HCT116 (cell line): ENCODE measurements around the gene LRP1B. TPM values are rescaled to one million over a fixed set of nuclear protein-coding genes. Genes with fewer than 3 reads are reported as not detected.

Source experiments
- ATAC-seq: fragments of 200-7000 bp; cut with Tn5 transposase; 2 replicates; pipeline ENCODE4 v1.9.1; 2020; ENCODE audit warnings: mild to moderate bottlenecking, moderate library complexity
- BruUV-seq: library from RNA; stranded (reverse); fragments of 400-500 nt; replicated peaks from 2 replicates; lab custom pipeline; 2021; lab: Mats Ljungman, UMichigan
- CTCF ChIA-PET: fragments of 300-600 bp; sonication (Branson Sonifier 250); formaldehyde crosslinking; loops from one replicate; lab custom pipeline; 2021; ENCODE audit warnings: antibody characterized with exemption; lab: Charles Lee
- POLR2A ChIA-PET: fragments of 300-600, 350-600 bp; sonication (Branson Sonifier 250); formaldehyde crosslinking; loops from one replicate; lab custom pipeline; 2021; ENCODE audit warnings: antibody characterized with exemption; lab: Charles Lee
- RAD21 ChIA-PET, 2 experiments: fragments of 300-600 bp; sonication (Branson Sonifier 250); formaldehyde crosslinking; loops; one replicate each; lab custom pipeline; 2023; ENCODE audit warnings: low total read pairs in 2 of 2; ENCODE audit not compliant: uncharacterized antibody in 2 of 2, unreplicated experiment in 2 of 2, low non-redundant PET in 1 of 2; lab: Charles Lee
- DNase-seq: peaks from one replicate; pipeline ENCODE4 v3.0.0-alpha.2; 2010; ENCODE audit warnings: low read depth, low spot score
- H2AFZ ChIP-seq: fragments of 200-600 bp; shearing (Covaris generic), sonication (generic); 2 replicates; pipeline ENCODE4 v1.6.1; 2017; ENCODE audit warnings: low read depth, mixed run types, mixed read lengths, antibody characterized with exemption, low read length; ENCODE audit not compliant: poor library complexity, severe bottlenecking
- H3K27ac ChIP-seq: 2 replicates; pipeline ENCODE4 v1.5.1; 2012; ENCODE audit warnings: low read depth, low read length
- H3K27me3 ChIP-seq: fragments of 200-600 bp; sonication (generic); 2 replicates; pipeline ENCODE4 v1.6.1; 2016; ENCODE audit warnings: mixed run types, low read length, mixed read lengths; ENCODE audit not compliant: insufficient read depth
- H3K36me3 ChIP-seq, 2 experiments: fragments of 200-500 bp in 1 of 2; fragments of 200-600 bp in 1 of 2; sonication (Bioruptor generic) in 1 of 2; sonication (generic) in 1 of 2; 2 replicates each; pipeline versions ENCODE4 v1.5.1 to v1.6.1; 2014 to 2016; ENCODE audit warnings: low read length in 2 of 2, inconsistent platforms in 1 of 2, mixed read lengths in 1 of 2, mixed run types in 1 of 2; ENCODE audit not compliant: insufficient read depth in 2 of 2, control insufficient read depth in 1 of 2
- H3K4me1 ChIP-seq, 2 experiments: fragments of 200-600 bp in 1 of 2; sonication (generic) in 1 of 2; 2 replicates each; pipeline versions ENCODE4 v1.5.1 to v1.6.1; 2012 to 2017; ENCODE audit warnings: low read length in 2 of 2, inconsistent platforms in 1 of 2, mild to moderate bottlenecking in 1 of 2, mixed read lengths in 1 of 2, mixed run types in 1 of 2, moderate library complexity in 1 of 2; ENCODE audit not compliant: insufficient read depth in 2 of 2, control insufficient read depth in 1 of 2
- H3K4me2 ChIP-seq: fragments of 200-600 bp; sonication (generic); 2 replicates; pipeline ENCODE4 v1.6.1; 2017; ENCODE audit warnings: mixed run types, low read length, mixed read lengths
- H3K4me3 ChIP-seq, 2 experiments: fragments of 200-600 bp in 1 of 2; sonication (generic) in 1 of 2; replicated peaks in 1 of 2; 2 replicates each; pipeline ENCODE4 v1.5.1; 2011 to 2016; ENCODE audit warnings: low read length in 2 of 2, control low read depth in 1 of 2, low read depth in 1 of 2, mild to moderate bottlenecking in 1 of 2, mixed read lengths in 1 of 2, mixed run types in 1 of 2
- H3K79me2 ChIP-seq: fragments of 200-600 bp; sonication (generic); 2 replicates; pipeline ENCODE4 v1.6.1; 2017; ENCODE audit warnings: mild to moderate bottlenecking, mixed run types, low read length, moderate library complexity, mixed read lengths; ENCODE audit not compliant: insufficient read depth
- H3K9ac ChIP-seq: fragments of 200-600 bp; sonication (generic); 2 replicates; pipeline ENCODE4 v1.6.1; 2016; ENCODE audit warnings: low read length, mixed read lengths
- H3K9me2 ChIP-seq: fragments of 200-600 bp; sonication (generic), shearing (Covaris generic); 2 replicates; pipeline ENCODE4 v1.6.1; 2017; ENCODE audit warnings: mixed run types, mild to moderate bottlenecking, moderate library complexity; ENCODE audit not compliant: insufficient read depth
- H3K9me3 ChIP-seq, 2 experiments: fragments of 200-500 bp in 1 of 2; fragments of 200-600 bp in 1 of 2; sonication (Bioruptor generic) in 1 of 2; sonication (generic) in 1 of 2; 2 replicates each; pipeline ENCODE4 v1.6.1; 2014 to 2017; ENCODE audit warnings: low read length in 2 of 2, mixed read lengths in 2 of 2, inconsistent platforms in 1 of 2, low read depth in 1 of 2, mild to moderate bottlenecking in 1 of 2, mixed run types in 1 of 2, moderate library complexity in 1 of 2; ENCODE audit not compliant: control insufficient read depth in 1 of 2, insufficient read depth in 1 of 2
- H4K20me1 ChIP-seq: fragments of 200-600 bp; sonication (generic), shearing (Covaris generic); 2 replicates; pipeline ENCODE4 v1.6.1; 2017; ENCODE audit warnings: mixed run types, mild to moderate bottlenecking, moderate library complexity; ENCODE audit not compliant: insufficient read depth
- CBX3 ChIP-seq: IDR thresholded peaks from 2 replicates; pipeline ENCODE4 v1.6.1; 2012; ENCODE audit warnings: low read depth
- CEBPB ChIP-seq: IDR thresholded peaks from 2 replicates; pipeline ENCODE4 v1.6.1; 2012; ENCODE audit warnings: low read depth
- EGR1 ChIP-seq: IDR thresholded peaks from 2 replicates; pipeline ENCODE4 v1.6.1; 2012; ENCODE audit warnings: low read depth
- ELF1 ChIP-seq: IDR thresholded peaks from 2 replicates; pipeline ENCODE4 v1.6.1; 2012; ENCODE audit warnings: low read depth, borderline replicate concordance
- EZH2 ChIP-seq: fragments of 200-600 bp; sonication (generic); IDR thresholded peaks from 2 replicates; pipeline ENCODE4 v1.6.1; 2017; ENCODE audit warnings: antibody characterized with exemption, mixed run types
- FOSL1 ChIP-seq: IDR thresholded peaks from 2 replicates; pipeline ENCODE4 v1.6.1; 2012; ENCODE audit warnings: low read depth
- POLR2A ChIP-seq: IDR thresholded peaks from 2 replicates; pipeline ENCODE4 v1.7.0; 2011; ENCODE audit warnings: borderline replicate concordance; ENCODE audit not compliant: insufficient read depth, insufficient read length; ENCODE audit errors: extremely low read depth
- SIN3A ChIP-seq: IDR thresholded peaks from 2 replicates; pipeline ENCODE4 v1.6.1; 2012; ENCODE audit warnings: low read depth
- SP1 ChIP-seq: IDR thresholded peaks from 2 replicates; pipeline ENCODE4 v1.6.1; 2012; ENCODE audit warnings: low read depth
- SRF ChIP-seq: IDR thresholded peaks from 2 replicates; pipeline ENCODE4 v1.6.1; 2012; ENCODE audit warnings: low read depth
- YY1 ChIP-seq: IDR thresholded peaks from 2 replicates; pipeline ENCODE4 v1.6.1; 2011; ENCODE audit warnings: low read length, low read depth, moderate library complexity, mild to moderate bottlenecking; ENCODE audit not compliant: insufficient replicate concordance; ENCODE audit errors: extremely low read depth
- ZFX ChIP-seq: fragments of 450-650 bp; IDR thresholded peaks from 2 replicates; pipeline ENCODE4 v1.6.1; 2017
- ZNF274 ChIP-seq: fragments of 200-500 bp; sonication (Bioruptor generic); IDR thresholded peaks from 2 replicates; pipeline ENCODE4 v1.6.1; 2014; ENCODE audit warnings: mild to moderate bottlenecking, low read depth, low read length, inconsistent platforms
- intact Hi-C: fragments of 100-400 bp; cut with micrococcal nuclease; formaldehyde crosslinking; loops from 2 replicates; pipeline ENCODE4 v1.10.0; 2022
- total RNA-seq: library from RNA; stranded (reverse); gene quantifications from one replicate; pipeline ENCODE4 v1.2.1, GENCODE V29; 2021; ENCODE audit not compliant: unreplicated experiment
- TF ChIP-seq, protein P1 (sequence below): IDR thresholded peaks from 2 replicates; pipeline ENCODE4 v1.6.1; 2012
- TF ChIP-seq, protein P2 (sequence below): IDR thresholded peaks from 2 replicates; pipeline ENCODE4 v1.6.1; 2011; ENCODE audit warnings: mild to moderate bottlenecking, low read length, moderate library complexity; ENCODE audit not compliant: insufficient replicate concordance; ENCODE audit errors: extremely low read depth

The LRP1B gene
- total RNA-seq, 1 experiment from 2014 or later = 0.34 TPM

DNA sequence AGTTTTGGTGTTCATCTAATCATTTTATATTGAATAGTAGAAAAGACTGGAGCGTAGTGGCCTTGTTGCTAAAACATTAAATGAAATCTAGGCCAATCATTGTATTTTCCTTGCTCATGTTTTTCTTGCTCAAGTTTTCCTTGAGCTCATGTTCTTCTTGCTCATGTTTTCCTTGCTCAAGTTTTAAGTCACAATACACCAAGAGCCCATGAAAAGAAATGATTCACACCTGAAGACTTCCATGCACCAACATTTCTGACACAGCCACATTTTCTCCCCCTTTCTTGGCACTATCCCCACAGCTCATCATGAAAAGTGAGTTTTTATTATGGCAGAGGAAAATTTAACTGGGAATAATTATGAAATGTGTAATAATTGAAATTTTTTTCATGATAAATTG is 92.0 kb downstream of the LRP1B start:
- intact Hi-C loops = no loop called here
- no TSS peak for BruUV-seq
- no peak for TF ChIP-seq SIN3A
- TF ChIP-seq ELF1 = no peak
- TF ChIP-seq SRF = no peak
- TF ChIP-seq CEBPB = no peak
- TF ChIP-seq EZH2 = no peak
- no peak for TF ChIP-seq FOSL1
- no peak for TF ChIP-seq ZFX
- TF ChIP-seq, protein P1, sequence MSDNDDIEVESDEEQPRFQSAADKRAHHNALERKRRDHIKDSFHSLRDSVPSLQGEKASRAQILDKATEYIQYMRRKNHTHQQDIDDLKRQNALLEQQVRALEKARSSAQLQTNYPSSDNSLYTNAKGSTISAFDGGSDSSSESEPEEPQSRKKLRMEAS = no peak
- TF ChIP-seq SP1 = no peak
- TF ChIP-seq POLR2A = no peak
- no peak for TF ChIP-seq CBX3
- no peak for TF ChIP-seq EGR1
- no peak for TF ChIP-seq YY1
- no peak for TF ChIP-seq ZNF274
- TF ChIP-seq, protein P2, sequence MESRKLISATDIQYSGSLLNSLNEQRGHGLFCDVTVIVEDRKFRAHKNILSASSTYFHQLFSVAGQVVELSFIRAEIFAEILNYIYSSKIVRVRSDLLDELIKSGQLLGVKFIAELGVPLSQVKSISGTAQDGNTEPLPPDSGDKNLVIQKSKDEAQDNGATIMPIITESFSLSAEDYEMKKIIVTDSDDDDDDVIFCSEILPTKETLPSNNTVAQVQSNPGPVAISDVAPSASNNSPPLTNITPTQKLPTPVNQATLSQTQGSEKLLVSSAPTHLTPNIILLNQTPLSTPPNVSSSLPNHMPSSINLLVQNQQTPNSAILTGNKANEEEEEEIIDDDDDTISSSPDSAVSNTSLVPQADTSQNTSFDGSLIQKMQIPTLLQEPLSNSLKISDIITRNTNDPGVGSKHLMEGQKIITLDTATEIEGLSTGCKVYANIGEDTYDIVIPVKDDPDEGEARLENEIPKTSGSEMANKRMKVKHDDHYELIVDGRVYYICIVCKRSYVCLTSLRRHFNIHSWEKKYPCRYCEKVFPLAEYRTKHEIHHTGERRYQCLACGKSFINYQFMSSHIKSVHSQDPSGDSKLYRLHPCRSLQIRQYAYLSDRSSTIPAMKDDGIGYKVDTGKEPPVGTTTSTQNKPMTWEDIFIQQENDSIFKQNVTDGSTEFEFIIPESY = no peak

More for the DNA sequence above, 92.0 kb downstream of the LRP1B start:
- CTCF ChIA-PET = no interaction called here
- Histone ChIP-seq H3K4me1 (peaks cover 0 to 9% of the 10 kb centered on the region in 2 experiments; a peak in 2 of 4 replicates), H3K9me3 (no peaks in the 10 kb centered on the region), H3K27ac (no peak overlapping the region), H3K4me2 (no peak overlapping the region), H4K20me1 (no peaks in the 10 kb centered on the region), H3K9me2 (no peaks in the 10 kb centered on the region), H3K9ac (no peak overlapping the region), H3K4me3 (no peak overlapping the region), H2AFZ (no peak overlapping the region), H3K36me3 (no peaks in the 10 kb centered on the region), H3K27me3 (no peaks in the 10 kb centered on the region), H3K79me2 (no peaks in the 10 kb centered on the region)
- ATAC-seq (no peak), DNase-seq (no peak)
- POLR2A ChIA-PET = no interaction called here
- RAD21 ChIA-PET = no interaction called here
